SK-N-MC (cell line): ENCODE results near the gene METTL14.

ENCODE experiments used
- EZH2 ChIP-seq: fragments of 200-600 bp; sonication (generic); IDR thresholded peaks from one replicate; pipeline ENCODE4 v1.6.1; 2017; ENCODE audit warnings: antibody characterized with exemption
- FOXP2 ChIP-seq: optimal IDR thresholded peaks from 2 replicates; pipeline ENCODE3; 2011; ENCODE audit warnings: mild to moderate bottlenecking, moderate library complexity; ENCODE audit not compliant: insufficient read depth; ENCODE audit errors: extremely low read length, control extremely low read depth
- POLR2AphosphoS5 ChIP-seq: IDR thresholded peaks from 2 replicates; pipeline ENCODE4 v1.6.1; 2012; ENCODE audit warnings: mild to moderate bottlenecking, low read depth, low read length, borderline replicate concordance

- TF ChIP-seq POLR2AphosphoS5 (no peak), EZH2 (no peak), FOXP2 (no peak)
Observed at GRCh38 chr4:118732591-118733330, 47.6 kb downstream of the METTL14 start.
